ENCODE data around the gene NKX2-4. TPM values are rescaled to one million over a fixed set of nuclear protein-coding genes. Genes with fewer than 3 reads are reported as not detected.

NKX2-4 gene
- total RNA-seq (2016; rRNA removed; fragmentation: Illumina TruSeq; extraction: Trizol), result not detected in 2 replicates
- not detected in 2 replicates for total RNA-seq (2016; cell fraction: cytosol; rRNA removed; fragmentation: Illumina TruSeq; extraction: Trizol; ENCODE audit: low read depth)
- not detected in 2 replicates for total RNA-seq (2016; cell fraction: insoluble cytoplasmic fraction; rRNA removed; fragmentation: Illumina TruSeq; extraction: Trizol)
- not detected in 2 replicates for total RNA-seq (2016; cell fraction: membrane; rRNA removed; fragmentation: Illumina TruSeq; extraction: Trizol)
- total RNA-seq (2016; cell fraction: nucleus; rRNA removed; fragmentation: Illumina TruSeq; extraction: Trizol), result not detected in 2 replicates
- polyA plus RNA-seq (2011; rRNA removed), result not detected in 2 replicates
- not detected in 2 replicates for polyA plus RNA-seq (2011; cell fraction: cytosol; rRNA removed)
- not detected in 2 replicates for polyA plus RNA-seq (2011; cell fraction: nucleus; rRNA removed)
- not detected in 2 replicates for polyA plus RNA-seq (2012)
- polyA plus RNA-seq (2016; cell fraction: cytosol; fragmentation: Illumina TruSeq; extraction: Trizol; ENCODE audit: low read depth), result not detected in 2 replicates
- polyA plus RNA-seq (2016; cell fraction: insoluble cytoplasmic fraction; fragmentation: Illumina TruSeq; extraction: Trizol; ENCODE audit: low read depth), result not detected in 2 replicates
- polyA plus RNA-seq (2016; cell fraction: membrane; fragmentation: Illumina TruSeq; extraction: Trizol; ENCODE audit: low read depth), result not detected in 2 replicates
- polyA plus RNA-seq (2016; cell fraction: nucleus; fragmentation: Illumina TruSeq; extraction: Trizol; ENCODE audit: insufficient read depth, low read depth), result not detected in 2 replicates
- polyA minus RNA-seq (2011; rRNA and poly(A)+ RNA removed; ENCODE audit: low replicate concordance), result not detected in 2 replicates
- not detected in 2 replicates for polyA minus RNA-seq (2011; cell fraction: cytosol; rRNA and poly(A)+ RNA removed)
- polyA minus RNA-seq (2011; cell fraction: nucleus; rRNA and poly(A)+ RNA removed), result not detected in 2 replicates
- Bru-seq, nascent RNA, result not detected
- not detected for BruChase-seq, experiment 1, labeled RNA remaining after a 6-hour chase
- not detected for BruChase-seq, experiment 2, labeled RNA remaining after a 2-hour chase
- long read RNA-seq, experiment 1, result 0 reads
- long read RNA-seq, experiment 2, result 0 reads

DNA sequence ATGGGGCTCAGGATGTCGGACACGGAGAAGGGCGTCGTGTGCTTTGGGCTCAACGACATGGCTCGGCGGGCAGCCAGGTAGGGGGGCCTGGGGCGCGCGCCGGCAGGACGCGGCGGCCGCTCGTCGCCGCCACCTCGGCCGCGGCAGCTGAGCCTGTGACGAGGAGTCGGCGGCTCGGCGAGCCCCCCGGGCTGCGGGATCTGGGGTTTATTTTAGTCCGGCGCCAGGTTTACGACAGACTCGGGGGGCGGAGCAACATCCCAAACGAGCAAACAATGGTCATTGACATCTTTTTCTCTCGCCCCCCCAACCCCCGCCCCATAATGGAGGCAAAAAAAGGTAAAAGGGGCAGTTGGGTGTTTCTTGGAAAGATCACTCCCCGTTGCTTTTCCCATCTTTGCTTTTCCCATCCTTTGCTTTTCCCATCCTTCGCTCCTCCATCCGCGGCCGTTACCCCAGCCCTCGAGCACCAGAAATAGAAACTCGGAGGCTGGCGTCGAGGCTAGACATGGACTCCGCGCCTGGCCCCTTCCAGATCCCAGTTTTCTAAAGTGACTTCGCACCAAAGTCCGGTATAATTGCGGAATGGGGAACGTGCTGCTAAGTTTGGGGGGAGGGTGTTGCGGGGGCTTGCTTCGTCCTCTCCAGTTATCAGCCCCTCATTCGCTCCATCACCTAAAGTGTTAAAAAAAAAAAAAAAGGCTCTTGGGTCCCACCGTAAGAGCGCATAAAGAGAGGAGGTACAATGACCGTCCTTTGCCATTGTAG, at the start of gene NKX2-4:
Gene NKX2-4 (minus strand): TSS at position 186 of the 768 bp plus-strand sequence. CDS start 127 bp downstream, at position 59.
- H3K9ac ChIP-seq (ENCODE audit: insufficient read depth, low read depth, low read length), result no peak within 1 kb of the TSS
- H3K27me3 ChIP-seq (ENCODE audit: control insufficient read depth in 1 of 2, insufficient read depth in 2 of 2, low read length in 2 of 2), result no peaks in the 10 kb centered on the region
- no peaks in the 10 kb centered on the region for H3K4me1 ChIP-seq (ENCODE audit: insufficient read depth, low read length)
- no peak within 1 kb of the TSS for H3K27ac ChIP-seq (ENCODE audit: extremely low read length, insufficient read depth, low read length)
- H3K4me2 ChIP-seq (ENCODE audit: low read depth, low read length), result no peak within 1 kb of the TSS
- CTCF ChIA-PET (ENCODE audit: low intra/inter-chr PET ratio, low total read pairs), result no interaction called here
- no peaks in the 10 kb centered on the region for H3K36me3 ChIP-seq (replicated peaks in 1 of 2; ENCODE audit: control insufficient read depth in 1 of 2, insufficient read depth in 2 of 2, low read length in 2 of 2)
- intact Hi-C loops (cut with micrococcal nuclease; ENCODE audit: unreplicated experiment), result no loop called here
- POLR2A ChIA-PET, result no interaction called here
- no TSS peak for BruUV-seq (replicated peaks)
- H2AFZ ChIP-seq (ENCODE audit: low read length), result no peak within 1 kb of the TSS
- ATAC-seq, result no peak
- 78% methylated on average over 57 of the region's 57 CpGs for WGBS (ENCODE audit: low lambda C conversion rate)
- in situ Hi-C loops (cut with HindIII; ENCODE audit: extremely low pct_ligation_motif_present, low pct_unique_long_range_greater_than_20kb), result no loop called here
- no peak within 1 kb of the TSS for H3K4me3 ChIP-seq (replicated peaks in 1 of 3; ENCODE audit: insufficient read depth in 1 of 3, low read depth in 2 of 3, low read length in 3 of 3)
- no peak for DNase-seq (ENCODE audit: low spot score)
- no peaks in the 10 kb centered on the region for H3K9me3 ChIP-seq (ENCODE audit: low read length)
- H3K79me2 ChIP-seq (ENCODE audit: insufficient read depth, low read length), result no peaks in the 10 kb centered on the region
- no peak for FAIRE-seq
- no peaks in the 10 kb centered on the region for H4K20me1 ChIP-seq (ENCODE audit: insufficient read depth, low read length)
- TF ChIP-seq ETV5 (CRISPR knock-in tag; IDR thresholded peaks at IDR 0.05; ENCODE audit: borderline replicate concordance) (no peak), ZNF737 (CRISPR knock-in tag; IDR thresholded peaks at IDR 0.05; ENCODE audit: borderline replicate concordance) (no peak), ZNF292 (CRISPR knock-in tag; IDR thresholded peaks at IDR 0.05; ENCODE audit: borderline replicate concordance, low read depth) (no peak), AHR (CRISPR knock-in tag; IDR thresholded peaks at IDR 0.05) (no peak), ZBTB8A (CRISPR knock-in tag; IDR thresholded peaks at IDR 0.05; ENCODE audit: borderline replicate concordance, low read depth) (no peak), HDAC6 (IDR thresholded peaks at IDR 0.05; ENCODE audit: low read depth, low read length) (no peak), YY1 (IDR thresholded peaks at IDR 0.05; ENCODE audit: insufficient read depth, insufficient replicate concordance, low read depth, low read length) (no peak)
- TF ChIP-seq, protein P1, sequence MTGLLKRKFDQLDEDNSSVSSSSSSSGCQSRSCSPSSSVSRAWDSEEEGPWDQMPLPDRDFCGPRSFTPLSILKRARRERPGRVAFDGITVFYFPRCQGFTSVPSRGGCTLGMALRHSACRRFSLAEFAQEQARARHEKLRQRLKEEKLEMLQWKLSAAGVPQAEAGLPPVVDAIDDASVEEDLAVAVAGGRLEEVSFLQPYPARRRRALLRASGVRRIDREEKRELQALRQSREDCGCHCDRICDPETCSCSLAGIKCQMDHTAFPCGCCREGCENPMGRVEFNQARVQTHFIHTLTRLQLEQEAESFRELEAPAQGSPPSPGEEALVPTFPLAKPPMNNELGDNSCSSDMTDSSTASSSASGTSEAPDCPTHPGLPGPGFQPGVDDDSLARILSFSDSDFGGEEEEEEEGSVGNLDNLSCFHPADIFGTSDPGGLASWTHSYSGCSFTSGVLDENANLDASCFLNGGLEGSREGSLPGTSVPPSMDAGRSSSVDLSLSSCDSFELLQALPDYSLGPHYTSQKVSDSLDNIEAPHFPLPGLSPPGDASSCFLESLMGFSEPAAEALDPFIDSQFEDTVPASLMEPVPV (CRISPR knock-in tag; IDR thresholded peaks at IDR 0.05), result no peak
- TF ChIP-seq, protein P2, sequence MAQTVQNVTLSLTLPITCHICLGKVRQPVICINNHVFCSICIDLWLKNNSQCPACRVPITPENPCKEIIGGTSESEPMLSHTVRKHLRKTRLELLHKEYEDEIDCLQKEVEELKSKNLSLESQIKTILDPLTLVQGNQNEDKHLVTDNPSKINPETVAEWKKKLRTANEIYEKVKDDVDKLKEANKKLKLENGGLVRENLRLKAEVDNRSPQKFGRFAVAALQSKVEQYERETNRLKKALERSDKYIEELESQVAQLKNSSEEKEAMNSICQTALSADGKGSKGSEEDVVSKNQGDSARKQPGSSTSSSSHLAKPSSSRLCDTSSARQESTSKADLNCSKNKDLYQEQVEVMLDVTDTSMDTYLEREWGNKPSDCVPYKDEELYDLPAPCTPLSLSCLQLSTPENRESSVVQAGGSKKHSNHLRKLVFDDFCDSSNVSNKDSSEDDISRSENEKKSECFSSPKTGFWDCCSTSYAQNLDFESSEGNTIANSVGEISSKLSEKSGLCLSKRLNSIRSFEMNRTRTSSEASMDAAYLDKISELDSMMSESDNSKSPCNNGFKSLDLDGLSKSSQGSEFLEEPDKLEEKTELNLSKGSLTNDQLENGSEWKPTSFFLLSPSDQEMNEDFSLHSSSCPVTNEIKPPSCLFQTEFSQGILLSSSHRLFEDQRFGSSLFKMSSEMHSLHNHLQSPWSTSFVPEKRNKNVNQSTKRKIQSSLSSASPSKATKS (CRISPR knock-in tag; IDR thresholded peaks at IDR 0.05), result no peak
- TF ChIP-seq, protein P3, sequence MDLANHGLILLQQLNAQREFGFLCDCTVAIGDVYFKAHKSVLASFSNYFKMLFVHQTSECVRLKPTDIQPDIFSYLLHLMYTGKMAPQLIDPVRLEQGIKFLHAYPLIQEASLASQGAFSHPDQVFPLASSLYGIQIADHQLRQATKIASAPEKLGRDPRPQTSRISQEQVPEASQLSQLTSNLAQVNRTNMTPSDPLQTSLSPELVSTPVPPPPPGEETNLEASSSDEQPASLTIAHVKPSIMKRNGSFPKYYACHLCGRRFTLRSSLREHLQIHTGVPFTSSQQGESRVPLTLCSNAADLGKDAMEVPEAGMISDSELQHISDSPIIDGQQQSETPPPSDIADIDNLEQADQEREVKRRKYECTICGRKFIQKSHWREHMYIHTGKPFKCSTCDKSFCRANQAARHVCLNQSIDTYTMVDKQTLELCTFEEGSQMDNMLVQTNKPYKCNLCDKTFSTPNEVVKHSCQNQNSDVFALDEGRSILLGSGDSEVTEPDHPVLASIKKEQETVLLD (CRISPR knock-in tag; IDR thresholded peaks at IDR 0.05; ENCODE audit: low read depth), result no peak

Measured in HepG2 (cell line).